Activated naive CD4-positive, alpha-beta T cell treated with Interleukin-2 at 50 U/mL for 16 hours (primary cell): ENCODE measurements around the gene MDGA2.
"Not testable (repeated sequence)": the region's sequence is repeated elsewhere in the genome, so short reads cannot be mapped to it uniquely, and the experiment has no call there.

ENCODE experiments used
- DNase-seq: peaks from one replicate; pipeline ENCODE4 v3.0.0-alpha.2; 2020

MDGA2 gene

DNA sequence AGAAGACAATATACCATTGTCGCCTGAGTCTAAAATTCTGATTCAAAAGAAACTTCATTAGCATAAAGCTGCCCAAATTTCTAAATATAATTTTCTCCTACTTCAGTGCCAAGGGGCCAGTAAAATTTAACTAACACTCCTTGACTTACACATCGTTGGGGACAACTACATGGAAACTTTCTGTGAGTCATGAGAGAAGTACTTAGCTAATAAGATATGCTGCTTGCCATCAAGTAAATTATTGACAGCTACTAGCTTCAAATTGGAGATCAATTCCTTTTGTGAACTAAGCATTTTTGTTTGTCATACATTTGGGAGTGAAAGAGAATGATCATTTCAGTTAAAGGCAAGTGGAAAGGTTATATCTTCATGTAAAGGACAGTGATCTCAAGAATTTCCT, 373.3 kb downstream of the MDGA2 start:
- no peak for DNase-seq

DNA sequence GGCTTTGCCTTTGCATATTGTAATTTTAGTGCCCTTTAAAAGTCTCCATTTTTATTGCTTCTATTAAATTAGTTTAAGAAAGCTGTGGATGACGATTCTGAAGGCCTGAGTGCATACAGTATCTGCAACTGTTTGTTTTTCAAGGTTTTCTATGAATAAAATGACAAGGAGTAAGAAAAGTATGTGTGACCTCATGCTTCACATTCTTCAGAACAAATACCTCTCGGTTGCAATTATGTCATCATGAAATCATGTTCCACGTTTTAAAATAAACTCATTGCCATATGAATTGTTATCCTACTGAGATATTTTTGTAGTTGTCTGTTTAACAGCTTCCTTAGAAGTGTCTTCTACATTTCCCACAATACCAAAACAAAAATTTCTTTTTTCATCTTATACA, 374.6 kb downstream of the MDGA2 start:
- DNase-seq: no peak

DNA sequence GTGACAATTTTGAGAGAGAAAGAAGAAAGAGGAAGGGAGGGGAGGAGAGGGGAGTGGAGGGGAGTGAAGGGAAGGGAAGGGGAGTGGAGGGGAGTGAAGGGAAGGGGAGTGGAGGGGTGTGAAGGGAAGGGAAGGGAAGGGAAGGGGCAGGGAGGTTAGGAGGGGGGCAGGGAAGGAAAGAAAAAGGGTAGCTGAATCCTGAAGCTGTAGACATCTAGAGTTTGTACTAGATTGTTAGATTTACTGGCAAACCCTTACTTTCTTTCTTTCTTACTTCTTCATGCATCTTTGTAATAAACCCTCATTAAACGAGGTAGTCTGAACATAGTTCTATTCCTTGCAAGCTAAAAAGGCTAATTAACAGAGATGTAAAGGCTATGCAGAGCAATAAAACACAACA, 378.0 kb downstream of the MDGA2 start:
- no peak for DNase-seq

DNA sequence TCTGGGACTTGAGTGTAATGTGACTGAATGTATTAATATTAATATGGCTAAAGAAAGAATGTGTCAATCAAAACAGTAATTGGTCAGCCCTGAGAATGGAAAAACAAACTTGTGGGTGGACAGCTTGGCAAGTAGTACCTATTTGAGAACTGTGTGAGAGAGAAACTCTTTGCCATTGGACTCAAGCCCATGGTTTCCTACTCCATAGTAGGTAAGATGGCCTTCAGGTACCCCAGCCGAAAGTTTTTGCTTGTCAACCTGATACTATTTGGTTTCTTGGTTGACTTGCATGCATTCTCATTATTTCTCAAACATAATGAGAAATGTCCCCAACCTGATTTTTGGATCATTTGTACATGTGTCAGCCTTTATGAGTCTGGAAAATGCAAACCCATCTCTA, 391.1 kb downstream of the MDGA2 start:
- DNase-seq: no peak

DNA sequence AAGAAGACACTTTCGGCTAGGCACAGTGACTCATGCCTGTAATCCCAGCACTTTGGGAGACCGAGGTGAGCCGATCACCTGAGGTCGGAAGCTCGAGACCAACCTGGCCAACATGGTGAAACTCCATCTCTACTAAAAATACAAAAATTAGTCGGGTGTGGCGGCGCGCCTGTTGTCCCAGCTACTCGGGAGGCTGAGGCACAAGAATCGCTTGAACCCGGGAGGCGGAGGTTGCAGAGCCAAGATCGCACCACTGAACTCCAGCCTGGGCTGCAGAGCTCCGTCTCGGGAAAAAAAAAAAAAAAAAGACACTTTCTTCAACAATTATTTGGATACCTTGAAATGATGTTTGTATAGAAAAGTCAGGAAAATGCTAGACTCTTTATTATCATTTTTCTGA, 393.6 kb downstream of the MDGA2 start:
- not testable (repeated sequence) for DNase-seq

DNA sequence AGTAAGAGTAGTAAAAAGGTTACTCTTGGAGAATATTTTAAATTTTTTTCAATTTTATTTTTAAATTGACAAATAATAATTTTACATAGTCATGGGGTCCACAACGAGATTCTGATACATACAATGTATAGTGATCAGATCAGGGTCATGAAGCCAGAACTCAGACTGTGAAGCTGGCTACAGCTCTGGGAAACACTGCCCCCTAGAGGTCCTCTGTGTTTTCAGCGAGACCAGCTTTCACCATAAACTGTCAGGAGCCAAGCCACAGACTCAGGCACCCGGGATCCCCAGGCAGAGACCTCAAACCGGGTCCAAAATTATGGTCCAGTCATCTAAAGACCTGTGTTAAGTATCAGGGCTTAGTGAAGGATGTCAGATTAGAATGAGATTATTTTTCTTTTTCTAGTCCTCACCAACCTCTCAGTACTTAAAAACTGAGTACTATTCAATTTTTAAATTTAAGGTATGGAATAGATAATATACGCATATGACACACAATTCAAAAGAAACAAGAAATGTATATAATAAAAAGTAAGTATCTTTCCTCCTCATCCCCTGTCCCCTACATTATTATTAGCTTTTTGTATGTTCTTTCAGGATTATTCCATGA, 397.1 kb downstream of the MDGA2 start:
- DNase-seq: no peak

DNA sequence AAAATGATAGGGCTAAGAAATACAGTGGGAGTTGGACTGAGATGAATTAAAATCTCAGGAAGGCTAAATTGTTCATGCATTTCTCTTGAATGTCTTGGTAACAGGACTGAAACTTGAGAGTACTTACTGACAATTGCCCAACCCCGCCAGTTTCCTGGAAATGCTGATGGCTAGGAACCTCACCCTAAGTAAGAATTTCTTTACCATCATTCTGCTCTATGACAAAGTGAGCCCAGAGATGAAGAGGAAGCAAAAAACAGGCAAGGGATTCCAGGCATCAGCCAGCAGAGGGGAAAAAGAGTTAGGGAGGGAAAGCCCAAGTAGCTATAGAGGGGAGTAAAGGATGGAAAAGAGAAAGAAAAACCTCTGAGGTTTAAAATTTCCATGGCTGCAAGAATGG, 397.7 kb downstream of the MDGA2 start:
- DNase-seq: no peak

DNA sequence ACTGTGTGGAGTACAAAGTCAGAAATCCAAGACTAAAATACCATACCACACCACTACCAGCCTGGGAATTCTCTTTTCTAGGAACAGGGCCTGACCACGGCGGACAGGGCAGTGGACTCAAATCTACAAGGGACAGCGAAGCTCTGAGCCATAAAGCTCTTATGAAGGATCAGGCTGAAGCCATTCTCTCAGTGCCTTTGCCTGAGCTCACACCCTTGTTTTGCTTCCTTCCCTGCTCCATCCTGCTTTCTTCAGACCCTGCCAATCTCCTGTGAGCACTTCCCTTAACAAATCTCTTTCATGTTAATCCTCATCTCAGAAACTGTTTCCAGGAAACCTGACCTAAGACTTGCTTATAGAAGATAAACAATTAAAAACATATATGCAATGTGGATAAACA, 398.5 kb downstream of the MDGA2 start:
- DNase-seq: no peak

DNA sequence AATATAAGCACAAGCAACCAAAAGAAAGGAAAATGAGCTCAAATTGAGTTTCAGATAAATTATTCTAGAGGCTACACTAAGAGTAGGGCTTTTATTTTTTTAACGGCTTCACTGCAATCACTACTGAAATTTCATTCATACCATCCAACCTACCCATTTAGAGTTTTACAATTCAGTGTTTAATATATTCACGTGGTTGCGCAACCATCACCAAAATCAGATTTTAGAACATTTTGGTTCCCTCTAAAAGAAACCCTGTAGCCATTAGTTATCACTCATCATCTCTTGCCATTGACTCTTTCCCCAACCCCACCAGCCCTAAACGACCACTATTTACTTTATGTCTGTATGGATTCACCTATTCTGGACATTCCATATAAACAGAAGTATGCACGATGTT, 401.5 kb downstream of the MDGA2 start:
- DNase-seq: no peak

DNA sequence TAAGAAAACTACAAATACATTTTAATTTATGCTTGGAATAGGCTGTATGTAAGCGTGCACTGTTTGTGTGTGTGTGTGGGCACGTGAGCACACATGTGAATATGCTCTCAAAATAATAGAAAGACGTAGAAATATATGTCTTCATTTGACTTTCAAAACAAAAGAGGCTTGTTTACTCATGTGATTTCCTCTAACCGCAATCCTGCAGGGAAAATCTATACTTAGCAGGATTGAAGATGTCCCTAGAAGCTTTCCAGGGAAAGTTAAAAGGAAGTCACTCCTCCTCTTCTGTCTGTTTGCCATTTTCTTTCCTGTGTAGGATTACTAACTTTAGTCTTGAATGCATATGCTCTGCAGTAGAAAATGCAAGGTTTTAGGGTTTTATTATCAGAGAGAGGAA, 404.7 kb downstream of the MDGA2 start:
- DNase-seq: no peak

DNA sequence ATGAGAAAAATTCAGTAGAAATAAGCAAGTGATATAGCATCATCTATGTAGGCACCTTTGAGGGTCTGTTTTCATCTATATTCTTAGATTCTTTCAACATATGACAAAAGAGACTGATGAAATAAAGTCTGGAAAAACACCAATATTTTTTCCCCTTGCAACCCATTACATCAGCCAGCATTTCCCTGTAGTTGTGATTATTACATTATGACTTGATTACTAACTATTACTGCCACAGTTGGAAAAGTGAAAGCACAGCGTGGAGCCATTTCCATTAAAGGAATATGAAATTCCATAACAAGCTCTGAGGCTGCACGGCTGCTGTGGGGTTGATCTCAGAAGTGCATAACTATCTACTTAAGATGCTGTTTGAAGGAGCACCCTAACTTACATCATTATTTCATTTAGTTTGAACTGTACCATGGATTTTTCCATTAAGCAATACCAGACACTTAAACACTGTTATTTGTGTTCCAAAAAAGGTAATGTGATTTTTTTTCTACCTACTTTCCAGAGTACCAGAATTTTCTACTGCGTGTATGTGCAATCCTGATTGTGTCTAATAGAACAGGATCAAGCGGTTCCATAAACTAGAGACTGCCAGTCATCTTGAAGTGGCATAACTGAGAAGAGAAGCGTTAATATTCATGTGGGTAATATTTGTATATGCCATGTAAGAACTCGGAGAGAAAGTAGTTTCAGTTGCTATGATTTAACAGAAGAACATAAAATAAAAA, 405.5 kb downstream of the MDGA2 start:
- DNase-seq: no peak

DNA sequence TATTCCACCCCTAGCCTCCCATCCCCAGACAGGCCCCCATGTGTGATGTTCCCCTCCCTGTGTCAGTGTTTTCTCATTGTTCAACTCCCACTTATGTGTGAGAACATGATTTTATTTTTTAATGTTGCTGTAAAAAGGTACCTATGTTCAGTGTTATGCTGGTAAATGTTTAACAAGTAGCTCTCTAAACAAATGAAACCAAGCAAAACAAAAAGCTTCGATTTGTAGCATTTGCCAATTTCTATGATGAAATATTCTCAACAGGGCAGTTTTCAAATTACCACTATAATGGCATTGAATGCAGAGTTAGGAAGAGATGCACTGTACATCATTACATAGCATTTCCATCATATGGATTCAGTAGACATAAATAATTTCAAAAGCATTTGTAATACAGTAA, 410.6 kb downstream of the MDGA2 start:
- DNase-seq: no peak

DNA sequence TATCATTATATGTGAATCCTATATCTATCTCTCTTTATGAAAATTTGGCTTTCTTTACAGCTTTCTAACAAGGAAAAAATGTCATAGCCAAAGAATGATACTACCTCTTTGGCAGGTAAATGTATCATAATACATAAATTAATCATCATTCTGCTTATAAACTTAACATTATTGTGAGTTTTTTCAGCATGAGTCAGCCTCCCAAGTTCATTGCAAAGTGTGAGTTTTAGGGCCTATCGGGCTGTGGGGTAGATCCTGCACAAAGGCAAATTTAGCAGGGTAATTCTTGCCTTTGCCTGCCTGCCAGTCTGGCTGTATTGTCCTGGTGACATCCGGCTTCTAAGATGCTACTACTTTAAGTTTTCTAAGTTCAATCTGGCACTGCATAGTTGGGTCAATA, 412.6 kb downstream of the MDGA2 start:
- no peak for DNase-seq

DNA sequence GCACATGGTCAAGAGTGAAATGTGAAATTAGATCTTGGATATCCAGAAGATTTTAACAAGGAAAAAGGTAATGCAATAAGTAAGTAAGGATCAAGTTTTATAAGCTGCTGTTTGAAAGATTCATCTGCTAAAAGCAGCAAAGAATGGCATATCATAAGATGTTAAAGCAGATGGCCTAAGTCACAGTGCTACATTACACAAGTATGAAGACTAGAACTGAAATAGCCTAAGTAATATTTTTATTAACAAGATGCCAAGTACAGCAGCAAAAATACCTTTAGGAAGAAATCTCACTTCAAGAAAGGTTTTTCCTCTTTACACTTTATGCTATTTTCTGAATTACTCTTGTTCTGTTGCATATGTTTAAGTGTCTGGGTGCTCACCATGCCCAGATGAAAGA, 414.1 kb downstream of the MDGA2 start:
- no peak for DNase-seq

DNA sequence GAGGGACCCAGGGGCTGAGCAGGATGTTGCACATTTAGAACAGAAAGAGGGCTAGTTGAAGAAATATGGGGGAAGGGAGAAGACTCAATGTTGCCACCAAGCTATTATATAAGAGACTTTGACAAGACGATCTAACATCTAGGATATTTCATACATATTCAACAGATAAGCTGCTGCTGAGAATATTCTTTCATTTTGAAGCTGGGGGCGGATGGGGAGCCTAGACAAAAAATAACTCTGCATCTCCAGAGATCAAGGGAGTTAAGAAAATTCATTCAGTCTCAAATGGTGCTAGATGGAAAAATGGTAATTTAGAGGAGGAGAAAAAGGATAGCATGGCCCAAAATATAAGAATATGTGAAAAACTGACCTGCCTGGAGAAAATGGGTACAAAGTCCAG, 415.6 kb downstream of the MDGA2 start:
- no peak for DNase-seq

DNA sequence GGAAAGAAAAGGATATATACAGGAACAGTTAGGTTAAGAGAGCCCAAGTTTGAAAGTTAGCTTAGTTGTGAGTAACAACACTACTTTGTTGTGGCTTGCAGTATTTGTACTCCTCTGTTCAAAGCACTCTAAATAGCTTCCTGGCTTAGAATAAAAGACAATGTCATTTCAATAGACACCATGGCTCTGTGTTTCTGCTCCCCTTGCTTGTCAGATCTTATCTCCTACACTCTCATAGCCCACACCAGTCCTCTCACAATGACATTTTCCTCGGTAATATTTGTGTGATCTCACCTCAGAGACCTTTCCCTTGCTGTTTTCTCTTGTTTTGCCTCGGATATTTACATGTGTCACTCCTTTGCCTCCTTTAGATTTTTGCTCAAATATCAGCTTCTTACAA, 418.4 kb downstream of the MDGA2 start:
- DNase-seq: no peak

DNA sequence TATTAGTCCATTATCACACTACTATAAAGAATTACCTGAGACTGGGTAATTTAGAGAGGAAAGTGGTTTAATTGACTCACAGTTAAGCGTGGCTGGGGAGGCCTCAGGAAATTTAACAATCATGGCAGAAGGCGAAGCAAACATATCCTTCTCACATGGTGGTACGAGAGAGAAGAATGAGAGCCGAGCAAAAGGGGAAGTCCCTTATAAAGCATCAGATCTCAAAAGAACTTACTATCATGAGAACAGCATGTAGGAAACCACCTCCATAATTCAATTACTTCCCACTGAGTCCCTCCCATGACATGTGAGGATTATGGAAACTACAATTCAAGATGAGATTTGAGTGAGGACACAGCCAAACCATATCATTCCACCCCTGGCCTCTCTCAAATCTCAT, 422.6 kb downstream of the MDGA2 start:
- DNase-seq: no peak

DNA sequence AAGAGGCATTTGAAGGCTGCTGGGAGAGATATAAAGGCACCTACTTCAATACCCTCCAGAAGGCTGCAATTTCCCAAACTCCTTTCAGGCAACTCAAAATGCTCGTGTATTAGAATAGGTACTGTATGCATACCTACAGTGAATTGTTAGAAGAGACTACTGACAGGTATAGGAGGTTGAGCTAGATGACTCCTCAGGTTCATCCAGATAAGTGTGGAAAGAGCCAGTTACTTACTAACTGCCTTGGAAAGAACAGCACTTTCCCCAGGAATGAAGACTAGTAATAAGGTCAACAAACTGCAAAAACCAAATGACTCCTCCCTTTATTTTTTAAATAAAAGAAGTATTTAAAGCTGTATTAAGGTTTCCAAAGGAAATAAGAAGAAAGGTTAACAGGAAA, 429.0 kb downstream of the MDGA2 start:
- no peak for DNase-seq

DNA sequence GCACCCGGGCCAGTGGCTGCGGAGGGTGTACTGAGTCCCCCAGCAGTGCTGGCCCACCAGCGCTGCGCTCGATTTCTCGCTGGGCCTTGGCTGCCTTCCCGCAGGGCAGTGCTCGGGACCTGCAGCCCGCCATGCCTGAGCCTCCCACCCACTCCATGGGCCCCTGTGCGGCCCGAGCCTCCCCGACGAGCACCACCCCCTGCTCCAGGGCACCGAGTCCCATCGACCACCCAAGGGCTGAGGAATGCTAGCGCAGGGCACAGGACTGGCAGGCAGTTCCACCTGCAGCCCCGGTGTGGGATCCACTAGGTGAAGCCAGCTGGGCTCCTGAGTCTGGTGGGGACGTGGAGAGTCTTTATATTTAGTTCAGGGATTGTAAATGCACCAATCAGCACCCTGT, 432.8 kb downstream of the MDGA2 start:
- not testable (repeated sequence) for DNase-seq

DNA sequence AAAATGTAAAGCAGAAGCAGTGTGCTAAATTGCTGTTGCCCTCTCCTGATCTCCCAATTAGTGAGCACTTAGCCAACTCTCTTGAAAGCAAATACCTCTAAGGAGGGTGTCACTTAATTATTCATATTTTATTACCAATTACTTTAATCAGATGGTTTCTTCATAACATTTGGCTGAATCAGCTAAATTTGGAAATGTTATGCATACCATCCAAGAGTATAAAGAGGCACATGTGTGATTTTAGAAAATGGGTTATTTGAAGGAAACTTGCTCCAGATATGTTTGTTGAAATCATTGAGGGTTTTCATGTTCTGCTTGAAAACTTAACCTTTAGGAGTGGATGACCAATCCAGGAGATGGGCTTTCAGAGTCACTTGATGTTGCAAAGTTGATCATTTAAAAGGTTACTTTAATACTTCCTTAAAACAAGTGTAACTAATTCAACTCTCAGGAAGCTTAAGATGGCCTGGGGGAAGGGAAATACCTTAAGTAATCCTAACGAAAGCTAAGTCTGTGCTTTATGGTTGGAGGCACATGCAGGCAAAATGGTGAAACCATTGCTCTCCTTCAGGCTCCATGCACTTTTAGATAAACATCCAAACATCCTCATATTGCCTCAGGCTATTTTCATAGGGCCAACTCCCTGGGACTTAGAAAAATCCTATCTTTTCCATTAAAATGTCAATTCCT, 434.5 kb downstream of the MDGA2 start:
- DNase-seq: no peak

DNA sequence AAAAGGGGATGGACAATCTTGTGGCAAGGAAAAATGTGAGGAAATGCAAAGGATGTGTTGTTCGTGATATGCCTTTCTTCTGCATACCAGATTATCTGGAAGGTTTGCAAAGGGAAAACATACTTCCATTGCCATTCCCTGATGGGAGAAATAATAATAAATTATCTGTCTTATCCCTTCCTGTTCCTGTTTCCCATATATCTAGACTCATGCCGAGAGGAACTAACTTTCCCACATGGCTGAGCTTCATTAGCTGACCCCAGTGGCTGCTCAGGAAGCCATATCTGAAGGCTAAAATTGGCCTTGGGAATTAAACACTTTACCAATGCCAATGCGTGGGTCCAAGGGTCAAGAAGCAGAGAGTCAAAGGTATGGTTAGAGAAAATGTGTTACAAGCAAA, 439.8 kb downstream of the MDGA2 start:
- no peak for DNase-seq

DNA sequence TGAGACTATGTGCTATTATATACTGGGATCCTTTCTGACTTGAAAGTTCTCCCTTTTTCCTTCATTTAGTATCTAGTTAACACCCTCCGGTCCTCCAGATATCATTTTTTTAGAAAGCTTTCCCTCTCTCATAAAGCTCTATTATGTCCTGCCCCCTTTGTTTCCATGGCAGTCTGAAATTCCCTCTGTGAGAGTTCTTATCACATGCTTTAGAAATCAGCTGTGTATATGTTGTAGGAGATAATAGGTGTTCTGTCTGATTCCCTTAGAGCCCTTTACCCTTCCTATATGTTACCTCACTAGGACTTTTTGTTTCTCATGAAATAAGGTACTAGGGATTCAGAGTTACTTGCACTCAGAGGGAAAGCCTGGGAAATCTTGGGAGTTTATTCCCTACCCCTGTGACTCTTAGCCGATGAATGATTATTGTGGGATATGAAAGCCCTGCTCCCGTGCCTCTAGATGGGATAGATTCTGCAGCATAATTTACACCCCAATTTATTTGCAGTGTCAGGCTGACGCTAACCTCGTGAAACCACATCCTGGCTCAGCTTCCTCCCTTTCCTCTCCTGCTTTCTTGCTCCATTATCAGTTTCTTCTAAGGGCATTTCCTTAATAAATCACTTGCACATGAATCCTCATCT, 448.4 kb downstream of the MDGA2 start:
- no peak for DNase-seq

DNA sequence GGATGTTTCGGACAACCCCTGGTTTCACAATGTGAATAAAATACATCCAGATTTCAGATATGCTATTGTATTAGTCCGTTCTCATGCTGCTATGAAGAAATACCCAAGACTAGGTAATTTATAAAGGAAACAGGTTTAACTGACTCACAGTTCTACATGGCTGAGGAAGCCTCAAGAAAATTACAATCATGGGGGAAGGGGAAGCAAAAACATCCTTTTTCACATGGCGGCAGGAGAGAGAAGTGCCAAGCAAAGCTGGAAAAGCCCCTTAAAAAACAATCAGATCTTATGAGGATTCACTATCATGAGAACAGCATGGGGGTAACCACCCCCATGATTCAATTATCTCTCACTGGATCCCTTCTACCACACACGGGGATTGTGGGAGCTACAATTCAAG, 451.7 kb downstream of the MDGA2 start:
- no peak for DNase-seq

DNA sequence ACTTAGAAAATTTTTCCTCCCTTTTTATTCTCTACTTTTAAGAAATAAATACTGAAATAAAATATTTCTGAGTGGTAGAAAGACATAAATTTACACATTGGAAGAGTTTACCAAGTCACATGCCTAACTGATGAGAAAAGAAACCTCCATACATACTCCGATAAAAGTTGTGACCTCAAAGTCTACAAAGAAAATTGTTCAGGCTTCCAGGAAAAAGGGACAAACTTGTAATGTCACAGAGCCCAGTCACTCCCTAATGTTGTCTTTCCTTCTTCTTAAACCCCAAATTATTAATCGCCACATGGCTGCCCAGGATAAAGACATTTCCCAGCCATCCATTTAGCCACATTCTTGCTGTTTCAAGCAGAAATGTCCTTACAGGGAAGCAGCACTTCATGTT, 455.3 kb downstream of the MDGA2 start:
- DNase-seq: no peak
